Suppressor macrophage (primary cell): ENCODE results near the gene MMS22L.
A peak's percentile ranks its signal among the peaks of the same experiment; 100 is the strongest.
"Not testable (repeated sequence)": the region's sequence is repeated elsewhere in the genome, so short reads cannot be mapped to it uniquely, and the experiment has no call there.

ENCODE experiments used
- DNase-seq, 4 experiments: peaks; one replicate each; pipeline ENCODE4 v3.0.0-alpha.2; 2020 to 2022

MMS22L gene

GRCh38 chr6:97218912-97219311, 64.1 kb downstream of the MMS22L start:
- no peak for DNase-seq

DNA sequence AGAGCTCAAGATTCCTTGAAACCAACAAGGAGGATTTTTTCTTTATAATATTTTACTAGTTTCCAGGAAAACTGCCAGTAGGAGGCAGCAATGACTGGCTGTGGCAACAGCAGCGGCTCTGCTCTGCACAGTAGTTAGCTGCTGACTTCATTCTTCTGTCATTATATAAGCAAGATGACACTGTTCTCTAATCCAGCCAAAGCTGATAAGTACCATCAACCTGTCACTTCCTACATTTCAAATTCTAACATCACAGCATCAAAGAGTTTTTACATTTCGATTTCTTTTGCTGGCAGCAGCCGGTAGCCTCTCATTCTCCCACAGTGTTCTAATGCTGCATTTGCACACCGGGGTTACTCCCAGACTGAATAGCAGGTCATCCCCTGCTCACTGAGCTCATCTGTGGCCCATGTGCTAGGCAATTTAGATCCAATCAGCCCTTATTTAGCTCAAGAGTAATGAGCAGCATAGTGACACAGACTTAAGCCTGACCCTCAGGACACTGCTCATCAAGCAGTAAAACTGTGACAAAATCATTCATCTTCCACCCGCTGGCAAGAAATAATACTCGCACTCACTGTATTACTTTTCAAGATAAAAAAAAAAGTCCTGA, 67.8 kb downstream of the MMS22L start:
- peak; percentile 42 to 64 (median 57) for DNase-seq

DNA sequence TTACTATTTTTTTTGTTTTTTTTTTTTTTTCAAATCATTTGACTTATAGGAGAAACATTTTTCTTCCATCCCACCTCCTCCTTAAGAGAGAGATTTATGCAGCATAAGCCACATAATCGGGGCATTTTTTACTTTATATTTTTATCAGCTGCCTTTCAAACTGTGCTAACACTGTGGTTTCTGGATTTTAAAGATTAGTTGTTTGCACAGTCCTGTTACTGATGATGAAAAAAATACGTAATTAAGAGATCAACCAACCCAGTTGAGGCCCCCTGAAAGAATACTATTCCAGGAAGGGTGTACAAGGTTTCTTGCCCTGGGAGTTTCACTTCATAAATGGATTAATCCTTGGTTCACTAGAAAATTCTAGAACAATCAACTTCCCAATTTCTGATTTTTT, 68.3 kb downstream of the MMS22L start:
- no peak for DNase-seq

DNA sequence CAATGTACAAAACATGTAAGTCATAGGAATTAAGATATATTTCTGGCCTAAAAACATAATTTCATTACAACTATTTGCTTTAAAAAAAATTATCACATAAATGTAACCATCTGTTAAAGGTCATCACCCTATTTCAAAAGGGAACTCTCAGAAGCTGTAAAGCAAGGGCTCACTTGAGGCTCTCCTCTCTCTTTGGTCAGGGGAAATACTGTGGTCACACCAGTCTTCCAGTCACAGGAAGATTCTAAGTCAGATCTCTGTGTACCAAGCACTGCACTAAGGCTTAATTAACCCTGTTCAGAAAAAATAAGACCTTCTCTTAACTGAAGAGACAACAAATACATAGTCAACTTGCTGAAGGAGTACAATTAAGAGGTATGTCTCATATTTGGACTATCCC, 75.6 kb downstream of the MMS22L start:
- no peak for DNase-seq

GRCh38 chr6:97205966-97206365, 77.0 kb downstream of the MMS22L start:
- no peak for DNase-seq

DNA sequence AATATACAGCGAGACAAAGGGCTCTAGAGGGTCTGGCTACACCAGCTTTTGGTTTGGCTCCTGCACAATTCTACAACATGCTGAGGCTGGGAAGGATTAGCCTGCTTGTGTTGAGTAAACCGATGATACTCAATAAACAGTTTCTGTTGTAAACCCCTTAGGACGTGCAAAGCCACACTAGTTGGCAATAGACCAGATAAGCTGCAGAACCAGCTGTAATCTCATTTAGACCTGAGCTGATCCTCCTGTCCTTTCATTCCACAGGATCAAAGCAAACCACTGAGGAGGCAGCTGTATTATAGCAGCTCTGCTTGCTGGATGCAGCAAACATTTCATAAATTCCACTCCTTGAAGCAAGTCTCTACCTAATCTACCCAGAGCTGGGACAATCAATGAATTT, 79.7 kb downstream of the MMS22L start:
- no peak for DNase-seq

DNA sequence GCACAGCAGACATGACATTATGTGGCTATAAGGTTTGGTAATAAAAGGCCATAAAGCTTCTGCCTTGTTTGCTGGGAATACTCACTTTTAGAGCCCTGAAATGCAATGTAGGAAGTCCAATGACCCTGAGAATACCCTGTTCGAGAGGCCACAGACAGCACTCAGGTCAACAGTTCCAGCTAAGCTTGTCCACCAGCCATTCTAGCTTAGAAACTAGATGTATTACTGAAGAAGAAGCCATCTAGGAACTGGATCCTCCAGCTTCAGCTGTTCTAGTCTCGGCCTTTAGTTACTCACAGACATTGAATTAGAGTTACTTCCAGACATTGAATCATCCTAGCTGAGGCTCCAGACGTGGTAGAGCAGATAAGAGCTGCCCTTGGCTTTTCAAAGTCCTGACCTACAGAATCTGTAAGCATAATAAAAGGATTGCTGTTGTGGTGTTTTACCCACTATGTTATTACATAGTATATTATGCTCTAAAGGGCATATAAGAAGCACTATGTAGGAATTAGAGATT, 84.9 kb downstream of the MMS22L start:
- no peak for DNase-seq

- DNase-seq, result no peak
Observed at GRCh38 chr6:97195117-97195516, 87.9 kb downstream of the MMS22L start.

GRCh38 chr6:97189767-97190166, 93.2 kb downstream of the MMS22L start:
- DNase-seq, result no peak

GRCh38 chr6:97187951-97188350, 95.1 kb downstream of the MMS22L start:
- DNase-seq, result no peak

DNA sequence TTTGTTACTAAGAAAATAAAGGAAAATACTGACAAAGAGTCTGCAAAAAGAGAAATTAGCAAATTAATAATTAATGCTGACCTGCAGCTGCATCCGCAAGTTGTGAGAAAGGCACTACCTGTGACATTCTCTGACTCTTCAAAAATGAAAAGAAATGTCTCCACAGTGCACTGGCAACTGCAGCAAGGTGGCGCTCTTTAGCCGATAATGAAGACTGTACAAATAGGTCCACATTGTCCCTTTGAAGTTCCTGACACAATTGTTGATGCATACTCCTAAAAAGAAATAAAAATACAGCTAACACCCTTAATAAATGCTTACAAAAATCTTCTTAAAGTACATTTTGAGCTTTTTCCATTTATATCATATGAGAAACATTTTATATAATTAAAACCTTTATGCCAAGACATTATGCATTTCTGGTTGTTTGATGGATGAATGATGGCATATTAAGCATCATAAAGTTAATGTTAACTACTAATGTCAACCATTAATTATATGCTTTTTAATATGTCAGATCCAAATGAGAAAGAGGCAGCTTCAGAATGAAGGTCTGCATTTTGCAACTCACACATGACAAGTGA, 96.5 kb downstream of the MMS22L start:
- peak; percentile 72 to 85 (median 79) for DNase-seq

DNA sequence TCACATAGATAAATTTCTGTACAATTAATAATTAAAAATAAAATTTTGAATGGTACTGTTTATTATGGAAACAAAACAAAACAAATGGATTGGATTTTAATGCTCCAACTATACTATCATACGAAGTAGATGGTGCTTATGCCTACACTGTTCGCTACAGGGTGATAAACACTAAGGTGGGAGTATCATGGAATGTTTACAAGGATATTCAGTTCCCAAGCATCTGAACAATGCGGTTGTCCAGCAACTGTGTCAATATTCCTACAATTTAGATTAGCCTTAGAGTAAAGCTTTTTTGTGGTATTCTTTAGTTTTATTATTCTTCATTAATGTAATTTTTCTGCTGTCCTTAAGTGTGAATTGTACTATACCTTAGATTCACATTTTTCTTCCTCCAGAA, 105.1 kb downstream of the MMS22L start:
- DNase-seq, result no peak

DNA sequence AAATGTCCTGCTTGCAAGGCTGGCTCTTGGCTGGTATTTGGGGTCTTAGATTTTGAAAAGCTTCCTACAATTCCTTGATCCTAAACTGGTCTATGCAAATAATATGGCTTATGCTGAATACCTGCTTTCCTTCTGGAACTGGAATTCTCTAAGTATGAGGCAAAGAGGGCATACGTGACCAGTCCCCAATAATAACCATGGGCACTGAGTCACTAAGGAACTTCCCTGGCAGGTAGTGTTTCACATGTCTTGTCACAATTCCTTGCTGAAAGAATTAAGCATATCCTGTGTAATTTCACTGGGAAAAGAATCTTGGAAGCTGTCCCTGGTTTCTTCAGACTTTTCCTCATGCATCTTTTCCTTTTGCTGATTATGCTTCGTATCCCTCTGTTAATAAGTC, 106.5 kb downstream of the MMS22L start:
- no peak for DNase-seq

- DNase-seq, result no peak
Observed at GRCh38 chr6:97175806-97176205, 107.2 kb downstream of the MMS22L start.

DNA sequence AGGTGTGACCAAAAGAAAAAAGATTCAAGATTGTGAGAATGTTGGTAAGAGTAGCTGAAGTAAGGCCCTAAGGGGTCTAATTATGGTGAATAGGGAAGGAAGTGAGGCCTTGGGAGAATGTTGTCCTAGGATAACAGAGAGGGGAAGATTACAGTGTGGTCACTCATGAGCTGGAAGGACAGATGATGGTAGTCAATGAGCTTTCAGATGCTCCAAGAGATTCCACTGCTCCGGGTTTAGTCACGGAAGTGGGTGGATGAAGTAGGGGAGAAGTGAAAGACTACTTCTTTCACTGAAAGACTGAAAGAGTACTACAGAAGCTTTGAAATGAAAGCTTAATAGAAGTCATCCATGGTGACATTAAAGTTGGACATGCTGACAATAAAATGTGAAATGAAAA, 108.5 kb downstream of the MMS22L start:
- no peak for DNase-seq

DNA sequence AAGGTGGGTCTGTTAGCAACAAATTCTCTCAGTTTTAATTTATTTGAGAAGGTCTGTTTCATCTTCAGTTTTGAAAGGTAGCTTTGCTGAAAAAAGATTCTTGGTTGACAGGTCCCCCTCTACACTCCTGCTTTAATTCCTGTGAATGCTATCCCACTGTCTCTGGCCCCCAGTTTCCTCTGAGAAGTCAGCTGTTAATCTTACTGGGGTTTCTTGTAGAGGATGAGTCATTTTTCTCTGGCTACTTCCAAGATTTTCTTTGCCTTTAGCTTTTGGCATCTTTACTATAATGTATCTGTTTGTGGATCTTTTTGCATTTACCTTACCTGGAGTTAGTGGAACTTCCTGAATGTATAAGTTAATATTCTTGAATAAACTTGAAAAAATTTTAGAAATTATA, 122.7 kb downstream of the MMS22L start:
- DNase-seq, result no peak

GRCh38 chr6:97155447-97155846, 127.6 kb downstream of the MMS22L start:
- not testable (repeated sequence) for DNase-seq

DNA sequence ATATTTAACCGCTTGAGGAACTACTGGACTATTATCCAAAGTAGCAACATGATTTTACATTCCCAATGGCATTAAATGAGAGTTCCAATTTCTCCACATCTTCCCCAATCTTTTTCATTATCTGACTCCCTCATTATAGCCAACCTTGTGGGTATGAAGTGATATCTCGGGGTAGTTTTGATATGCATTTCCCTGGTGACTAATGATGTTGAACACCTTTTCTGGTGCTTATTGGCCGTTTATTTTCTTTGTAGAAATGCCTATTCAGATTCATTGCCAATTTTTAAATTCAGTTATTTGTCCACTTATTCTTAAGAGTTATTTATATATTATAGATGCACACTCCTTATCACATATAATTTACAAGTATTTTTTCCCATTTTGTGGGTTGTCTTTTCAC, 129.0 kb downstream of the MMS22L start:
- no peak for DNase-seq

DNA sequence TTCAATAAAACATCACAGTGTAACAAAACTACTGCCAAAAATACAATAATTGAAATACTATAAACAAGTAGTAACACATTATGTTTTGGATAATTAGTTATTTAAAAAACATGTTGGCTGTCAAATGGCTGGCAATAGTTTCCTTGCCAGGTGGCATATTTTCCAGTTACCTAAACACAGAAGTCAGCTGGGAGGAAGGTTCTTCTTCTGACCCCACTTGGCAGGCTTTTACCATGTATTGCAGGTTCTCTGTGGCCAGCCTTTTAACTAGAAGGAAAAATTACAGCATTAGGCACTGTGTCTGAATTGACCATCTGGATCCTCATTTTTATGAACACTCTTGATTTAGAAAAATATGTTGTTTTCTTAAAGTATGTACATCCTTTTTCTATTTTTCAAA, 131.4 kb downstream of the MMS22L start:
- DNase-seq, result no peak

DNA sequence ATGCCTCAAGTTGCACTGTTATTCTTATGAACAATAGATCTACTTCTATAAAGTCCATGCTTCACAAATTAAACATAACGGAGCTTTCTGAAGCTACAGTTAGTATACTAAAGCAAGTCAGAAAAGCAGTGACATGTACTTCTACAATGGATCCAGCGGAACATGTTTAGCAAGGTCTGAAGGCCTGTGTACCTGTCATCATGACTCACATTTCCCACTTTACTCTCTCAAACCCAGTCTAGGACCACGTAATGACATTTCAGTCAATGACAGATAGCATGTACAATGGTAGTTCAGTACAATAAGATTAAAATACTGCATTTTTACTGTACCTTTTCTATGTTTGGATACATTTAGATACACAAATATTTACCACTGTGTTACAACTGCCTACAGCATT, 132.1 kb downstream of the MMS22L start:
- no peak for DNase-seq

GRCh38 chr6:97147421-97147820, 135.6 kb downstream of the MMS22L start:
- no peak for DNase-seq

GRCh38 chr6:97145691-97146090, 137.3 kb downstream of the MMS22L start:
- DNase-seq, result no peak

DNA sequence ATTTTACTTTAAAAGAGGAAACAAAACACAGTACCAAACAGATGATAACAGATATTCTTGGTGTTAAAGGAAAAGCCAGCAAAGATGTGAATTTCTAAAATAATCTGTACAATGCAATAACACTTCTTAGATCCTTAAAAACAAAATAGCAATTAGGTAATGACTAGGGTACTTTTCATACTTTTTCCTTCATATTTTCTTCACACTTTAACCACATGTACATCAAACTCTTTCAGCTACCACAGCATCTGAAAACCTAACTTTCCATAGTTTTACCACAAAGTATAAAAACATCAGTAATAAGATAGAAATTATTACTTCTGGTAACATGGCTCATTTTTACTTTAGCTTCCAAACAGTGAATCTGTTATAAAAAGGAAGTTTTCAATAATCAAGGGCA, 141.3 kb downstream of the MMS22L start:
- DNase-seq, result no peak

DNA sequence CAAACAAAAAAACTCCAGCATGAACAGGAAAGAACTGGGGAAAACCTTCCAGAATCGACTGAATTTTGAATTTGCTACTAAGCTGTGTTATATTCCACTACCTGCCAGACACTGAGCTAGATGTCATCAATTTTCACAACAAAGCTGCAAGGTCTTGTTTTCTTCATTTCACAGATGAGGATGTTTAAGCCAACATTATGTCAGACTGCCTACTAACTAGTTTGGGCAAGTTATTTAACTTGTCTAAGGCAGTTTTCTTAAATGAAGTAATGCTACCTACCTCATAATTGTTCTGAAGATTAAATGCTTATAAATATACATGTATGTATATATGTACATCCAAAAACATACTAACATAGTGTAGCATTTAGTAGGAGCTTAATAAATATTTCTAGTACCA, 144.4 kb downstream of the MMS22L start:
- no peak for DNase-seq
